WERI-Rb-1 (cell line): ENCODE results near the gene TSHR.
"Not testable (repeated sequence)": the region's sequence is repeated elsewhere in the genome, so short reads cannot be mapped to it uniquely, and the experiment has no call there.

Source experiments
- DNase-seq: peaks from one replicate; pipeline ENCODE4 v3.0.0-alpha.2; 2020
- H3K27ac ChIP-seq: fragments of 250-450 bp; sonication (Bioruptor Pico); 2 replicates; pipeline ENCODE4 v1.5.1; 2020; ENCODE audit warnings: mild to moderate bottlenecking, moderate library complexity
- H3K27me3 ChIP-seq: fragments of 250-450 bp; sonication (Bioruptor Pico); 2 replicates; pipeline ENCODE4 v1.5.1; 2021; ENCODE audit warnings: mild to moderate bottlenecking, low read depth, moderate library complexity; ENCODE audit not compliant: insufficient read depth, severe bottlenecking
- H3K36me3 ChIP-seq: fragments of 250-450 bp; sonication (Bioruptor Pico); 2 replicates; pipeline ENCODE4 v1.5.1; 2020; ENCODE audit warnings: mild to moderate bottlenecking, moderate library complexity
- H3K4me3 ChIP-seq: 2 replicates; pipeline ENCODE4 v1.5.1; 2011; ENCODE audit warnings: low read depth, mild to moderate bottlenecking, control low read depth, low read length
- H3K9me3 ChIP-seq: fragments of 250-450 bp; sonication (Bioruptor Pico); 2 replicates; pipeline ENCODE4 v1.5.1; 2021; ENCODE audit warnings: mild to moderate bottlenecking, moderate library complexity; ENCODE audit not compliant: severe bottlenecking
- CTCF ChIP-seq: IDR thresholded peaks from 2 replicates; pipeline ENCODE4 v1.5.1; 2011; ENCODE audit warnings: low read depth, mild to moderate bottlenecking, control low read depth, inconsistent platforms, low read length

The TSHR gene

GRCh38 chr14:81005540-81006228 lies 50.3 kb downstream of the TSHR start:
- H3K4me3 ChIP-seq, result no peak overlapping the region
- no peaks in the 10 kb centered on the region for H3K9me3 ChIP-seq
- DNase-seq, result no peak
- no peaks in the 10 kb centered on the region for H3K27me3 ChIP-seq
- no peak overlapping the region for H3K27ac ChIP-seq
- H3K36me3 ChIP-seq, result no peaks in the 10 kb centered on the region
- TF ChIP-seq CTCF, result no peak

GRCh38 chr14:81006266-81006665 lies 50.8 kb downstream of the TSHR start:
- no peak for TF ChIP-seq CTCF
- no peak overlapping the region for H3K27ac ChIP-seq
- DNase-seq, result no peak
- H3K9me3 ChIP-seq, result no peaks in the 10 kb centered on the region
- H3K27me3 ChIP-seq, result no peaks in the 10 kb centered on the region
- H3K36me3 ChIP-seq, result no peaks in the 10 kb centered on the region
- H3K4me3 ChIP-seq, result no peak overlapping the region

- H3K9me3 ChIP-seq, result no peaks in the 10 kb centered on the region
- DNase-seq, result no peak
- no peak for TF ChIP-seq CTCF
- H3K27me3 ChIP-seq, result no peaks in the 10 kb centered on the region
- no peaks in the 10 kb centered on the region for H3K36me3 ChIP-seq
- no peak overlapping the region for H3K4me3 ChIP-seq
- H3K27ac ChIP-seq, result no peak overlapping the region
These were observed 51.7 kb downstream of the TSHR start for GRCh38 chr14:81007131-81007530.

- H3K9me3 ChIP-seq, result peaks cover 4% of the 10 kb centered on the region
- TF ChIP-seq CTCF, result no peak
- H3K27me3 ChIP-seq, result no peaks in the 10 kb centered on the region
- H3K36me3 ChIP-seq, result no peaks in the 10 kb centered on the region
- DNase-seq, result no peak
- H3K4me3 ChIP-seq, result no peak overlapping the region
- H3K27ac ChIP-seq, result no peak overlapping the region
These were observed 53.9 kb downstream of the TSHR start for GRCh38 chr14:81009346-81009745.

GRCh38 chr14:81018251-81018650 lies 62.8 kb downstream of the TSHR start:
- no peak for DNase-seq
- H3K9me3 ChIP-seq, result peaks cover 1% of the 10 kb centered on the region
- no peaks in the 10 kb centered on the region for H3K27me3 ChIP-seq
- H3K4me3 ChIP-seq, result no peak overlapping the region
- no peak overlapping the region for H3K27ac ChIP-seq
- H3K36me3 ChIP-seq, result no peaks in the 10 kb centered on the region
- TF ChIP-seq CTCF, result no peak

- DNase-seq, result no peak
- no peak for TF ChIP-seq CTCF
- no peak overlapping the region for H3K27ac ChIP-seq
- H3K36me3 ChIP-seq, result no peaks in the 10 kb centered on the region
- H3K27me3 ChIP-seq, result no peaks in the 10 kb centered on the region
- no peak overlapping the region for H3K4me3 ChIP-seq
- no peaks in the 10 kb centered on the region for H3K9me3 ChIP-seq
These were observed 63.3 kb downstream of the TSHR start for GRCh38 chr14:81018684-81019083.

GRCh38 chr14:81019113-81019512 lies 63.7 kb downstream of the TSHR start:
- not testable (repeated sequence) for DNase-seq, H3K27me3 ChIP-seq, H3K27ac ChIP-seq, H3K36me3 ChIP-seq, H3K4me3 ChIP-seq, H3K9me3 ChIP-seq
